Neural crest cell (in vitro differentiated cells): ENCODE measurements around the gene C1QTNF5. TPM values are rescaled to one million over a fixed set of nuclear protein-coding genes. Genes with fewer than 3 reads are reported as not detected.

Source experiments
- DNase-seq: peaks from one replicate; pipeline ENCODE4 v3.0.0; 2021; ENCODE audit warnings: low read depth, mixed read lengths, low spot score
- H3K27ac Mint-ChIP-seq: one replicate; pipeline ENCODE4 v1.8.0; 2021; ENCODE audit warnings: mild to moderate bottlenecking, mixed read lengths; ENCODE audit not compliant: unreplicated experiment
- H3K27me3 Mint-ChIP-seq: 2 replicates; pipeline ENCODE4 v1.8.0; 2021; ENCODE audit warnings: low read depth, mild to moderate bottlenecking, mixed read lengths
- H3K36me3 Mint-ChIP-seq: 2 replicates; pipeline ENCODE4 v1.8.0; 2021; ENCODE audit warnings: low read depth, mild to moderate bottlenecking, mixed read lengths
- H3K4me1 Mint-ChIP-seq: 2 replicates; pipeline ENCODE4 v1.8.0; 2021; ENCODE audit warnings: mixed read lengths
- H3K4me3 Mint-ChIP-seq: one replicate; pipeline ENCODE4 v1.8.0; 2021; ENCODE audit warnings: mild to moderate bottlenecking, mixed read lengths
- H3K9me3 Mint-ChIP-seq: 2 replicates; pipeline ENCODE4 v1.8.0; 2021; ENCODE audit warnings: mixed read lengths
- total RNA-seq: library from RNA; stranded (reverse); gene quantifications from 2 replicates; pipeline ENCODE4 v1.2.1, GENCODE V29; 2021
- TF ChIP-seq, protein P1 (sequence below): fragments of 200-600 bp; sonication (generic); conservative IDR thresholded peaks from 2 replicates; pipeline ENCODE4 v1.5.0; 2021; ENCODE audit warnings: antibody characterized with exemption, mild to moderate bottlenecking

C1QTNF5 gene
- total RNA-seq, 1 donor from 2014 or later: 2.1 TPM

DNA sequence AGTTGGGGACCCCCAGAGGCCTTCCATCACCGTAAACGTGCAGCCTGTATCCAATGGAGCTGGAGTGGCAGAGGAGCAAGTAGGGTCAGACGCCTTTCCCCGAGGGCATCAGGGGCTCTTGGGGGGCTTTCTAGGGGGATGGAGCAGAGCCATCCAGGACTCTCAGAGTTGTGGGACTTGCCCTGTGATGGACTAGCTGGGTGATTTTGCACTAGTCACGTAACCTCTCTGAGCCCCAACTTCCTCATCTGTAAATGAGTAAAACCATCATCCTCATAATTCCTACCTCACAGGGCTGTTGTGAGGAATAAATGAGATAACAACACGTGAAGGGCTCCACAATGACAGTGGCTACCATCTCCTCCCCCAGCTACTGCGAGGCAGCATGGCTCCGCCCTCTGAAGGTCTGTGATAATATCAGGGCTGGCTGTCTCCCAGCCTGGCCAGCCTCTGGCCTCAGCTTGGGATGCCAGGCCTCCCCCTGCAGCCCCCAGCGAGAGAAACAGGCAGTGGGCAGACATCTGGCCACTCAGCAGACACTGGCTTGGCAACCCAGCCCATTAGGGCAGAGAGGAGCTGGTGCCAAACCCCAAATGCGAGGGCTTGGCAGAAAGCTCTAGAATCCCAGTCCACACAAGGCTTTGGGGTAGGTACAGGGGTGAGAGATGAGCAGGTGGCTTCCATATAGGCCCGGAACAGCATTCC is 34.1 kb upstream of the C1QTNF5 start:
- no peaks in the 10 kb centered on the region for H3K36me3 Mint-ChIP-seq
- TF ChIP-seq, protein P1, sequence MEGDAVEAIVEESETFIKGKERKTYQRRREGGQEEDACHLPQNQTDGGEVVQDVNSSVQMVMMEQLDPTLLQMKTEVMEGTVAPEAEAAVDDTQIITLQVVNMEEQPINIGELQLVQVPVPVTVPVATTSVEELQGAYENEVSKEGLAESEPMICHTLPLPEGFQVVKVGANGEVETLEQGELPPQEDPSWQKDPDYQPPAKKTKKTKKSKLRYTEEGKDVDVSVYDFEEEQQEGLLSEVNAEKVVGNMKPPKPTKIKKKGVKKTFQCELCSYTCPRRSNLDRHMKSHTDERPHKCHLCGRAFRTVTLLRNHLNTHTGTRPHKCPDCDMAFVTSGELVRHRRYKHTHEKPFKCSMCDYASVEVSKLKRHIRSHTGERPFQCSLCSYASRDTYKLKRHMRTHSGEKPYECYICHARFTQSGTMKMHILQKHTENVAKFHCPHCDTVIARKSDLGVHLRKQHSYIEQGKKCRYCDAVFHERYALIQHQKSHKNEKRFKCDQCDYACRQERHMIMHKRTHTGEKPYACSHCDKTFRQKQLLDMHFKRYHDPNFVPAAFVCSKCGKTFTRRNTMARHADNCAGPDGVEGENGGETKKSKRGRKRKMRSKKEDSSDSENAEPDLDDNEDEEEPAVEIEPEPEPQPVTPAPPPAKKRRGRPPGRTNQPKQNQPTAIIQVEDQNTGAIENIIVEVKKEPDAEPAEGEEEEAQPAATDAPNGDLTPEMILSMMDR: no peak
- no peak overlapping the region for H3K27ac Mint-ChIP-seq
- H3K27me3 Mint-ChIP-seq: peaks cover 8% of the 10 kb centered on the region
- no peak for DNase-seq
- peaks cover 57% of the 10 kb centered on the region for H3K4me1 Mint-ChIP-seq
- peak overlapping the region; percentile 72 for H3K4me3 Mint-ChIP-seq
- H3K9me3 Mint-ChIP-seq: no peaks in the 10 kb centered on the region

DNA sequence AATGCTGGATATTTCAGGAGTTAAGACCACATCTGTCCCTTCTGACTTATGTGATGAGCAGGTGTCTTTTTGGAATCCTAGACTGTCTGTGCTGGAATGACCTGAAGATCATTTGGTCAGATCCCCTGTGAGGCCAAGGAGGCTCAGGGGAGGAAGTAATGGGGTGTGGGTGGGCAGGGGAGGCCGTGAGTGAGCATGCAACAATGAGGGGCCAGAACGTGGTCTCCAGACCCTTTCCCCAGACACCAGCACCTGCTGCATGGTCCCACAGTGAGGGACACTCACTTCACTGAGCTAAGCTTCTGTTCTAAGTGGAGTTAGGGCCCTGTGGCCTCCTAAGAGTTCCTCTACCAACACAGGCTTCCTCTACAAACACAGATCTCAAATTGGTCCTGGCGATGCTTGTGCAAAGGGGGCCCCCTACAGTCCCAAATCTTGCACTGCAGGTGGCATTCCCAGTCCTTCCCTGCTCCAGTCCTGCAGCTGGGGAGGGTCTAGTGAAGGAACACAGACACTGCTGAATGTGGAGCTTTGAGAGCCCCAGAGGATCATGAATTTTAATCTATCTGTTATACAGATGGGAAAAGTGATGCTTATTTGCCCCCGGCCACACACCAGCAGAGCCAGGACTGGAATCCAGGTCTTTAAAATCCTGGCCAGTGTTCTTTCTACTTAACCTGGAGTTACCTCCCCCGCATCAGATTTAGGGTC is 33.4 kb upstream of the C1QTNF5 start:
- Mint-ChIP-seq H3K4me1 (peaks cover 59% of the 10 kb centered on the region), H3K4me3 (peak overlapping the region; percentile 72), H3K27ac (peak overlapping the region; percentile 35), H3K9me3 (no peaks in the 10 kb centered on the region), H3K27me3 (peaks cover 6% of the 10 kb centered on the region), H3K36me3 (no peaks in the 10 kb centered on the region)
- TF ChIP-seq, protein P1: peak; percentile 85
- DNase-seq: peak; percentile 82

DNA sequence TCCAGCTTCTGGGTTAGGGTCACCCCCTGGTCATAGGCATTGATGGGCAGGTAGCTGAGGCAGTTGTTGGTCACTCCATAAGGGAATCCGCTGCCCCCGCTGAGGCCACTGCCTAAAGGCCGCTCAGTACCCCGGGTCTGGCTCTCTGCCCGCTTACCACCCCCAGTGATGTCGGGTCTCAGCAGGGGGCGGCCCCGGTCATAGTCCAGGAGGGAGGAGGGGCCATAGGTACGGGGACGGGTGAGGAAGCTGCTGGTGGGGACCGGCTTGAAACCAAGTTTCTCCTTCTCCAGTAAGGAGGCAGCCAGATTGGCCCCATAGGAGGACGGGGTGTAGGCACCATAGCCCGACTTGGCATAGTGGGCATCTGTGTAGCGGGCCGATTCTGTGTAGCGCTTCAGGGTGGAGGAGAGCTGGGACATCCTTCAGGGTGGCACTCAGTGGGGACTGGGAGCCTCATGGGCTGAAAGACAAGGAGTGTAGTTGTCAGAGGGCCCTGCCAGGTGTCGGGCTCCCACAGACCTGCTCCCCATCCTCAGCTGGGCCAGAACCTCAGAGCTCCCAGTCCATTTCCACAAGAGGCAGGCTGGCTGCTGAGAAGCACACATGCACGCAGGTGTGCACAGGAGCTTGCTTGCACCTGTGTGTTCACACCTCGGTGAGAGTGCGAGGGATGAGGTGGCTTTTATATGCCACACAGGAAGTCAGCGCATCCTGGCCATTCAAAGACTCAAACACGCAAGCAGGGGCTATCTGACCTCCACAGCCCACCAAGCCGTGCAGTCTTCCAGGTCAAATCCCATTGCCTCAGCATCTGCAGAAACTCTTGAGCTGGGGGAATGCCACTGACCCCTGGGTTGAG is 32.6 kb upstream of the C1QTNF5 start:
- Mint-ChIP-seq H3K27me3 (peaks cover 5% of the 10 kb centered on the region), H3K9me3 (no peaks in the 10 kb centered on the region), H3K27ac (no peak overlapping the region), H3K4me3 (no peak overlapping the region), H3K36me3 (no peaks in the 10 kb centered on the region), H3K4me1 (peaks cover 59% of the 10 kb centered on the region)
- TF ChIP-seq, protein P1: no peak
- DNase-seq: no peak

DNA sequence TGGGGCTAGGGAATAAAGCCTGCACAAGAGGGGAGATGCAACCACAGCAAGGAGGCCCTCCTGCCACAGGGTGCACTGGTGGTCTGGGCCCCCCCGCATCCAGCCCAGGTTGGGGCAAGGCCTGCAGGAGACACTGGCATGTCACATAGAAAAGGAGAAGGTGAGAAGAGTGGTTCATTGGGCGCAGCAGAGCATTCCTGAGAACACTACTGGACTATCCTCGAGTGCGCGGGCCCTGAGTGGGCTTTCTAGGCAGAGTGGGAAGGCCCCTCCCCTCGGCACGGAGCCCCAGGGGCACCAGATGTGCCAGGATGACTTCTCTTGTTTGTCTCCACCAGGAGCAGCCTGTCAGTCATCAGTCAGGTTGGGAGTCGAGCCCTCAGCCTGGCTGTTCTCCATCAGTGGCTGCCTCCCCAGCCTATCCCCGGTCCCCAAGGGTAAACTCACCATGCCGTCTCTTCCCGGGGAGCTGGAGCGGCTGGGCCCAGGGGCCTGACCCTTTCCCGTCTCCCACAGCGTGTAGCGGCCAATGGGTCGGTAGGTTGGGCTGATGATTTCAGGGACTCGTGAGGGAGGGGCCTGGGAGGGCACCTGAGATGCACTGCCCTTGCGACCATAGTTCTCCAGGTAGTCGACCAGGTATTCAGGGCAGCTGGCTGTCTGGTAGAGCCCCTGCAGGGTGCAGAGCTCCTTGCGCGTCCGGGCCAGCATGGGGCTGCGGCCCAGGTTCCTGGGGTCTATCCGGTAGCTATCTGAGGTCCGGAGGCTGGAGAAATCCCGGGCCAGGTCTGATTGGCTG is 31.8 kb upstream of the C1QTNF5 start:
- Mint-ChIP-seq H3K4me1 (peaks cover 60% of the 10 kb centered on the region), H3K27ac (no peak overlapping the region), H3K9me3 (no peaks in the 10 kb centered on the region), H3K36me3 (no peaks in the 10 kb centered on the region), H3K4me3 (peak overlapping the region; percentile 2), H3K27me3 (peaks cover 8% of the 10 kb centered on the region)
- no peak for DNase-seq
- TF ChIP-seq, protein P1: no peak

DNA sequence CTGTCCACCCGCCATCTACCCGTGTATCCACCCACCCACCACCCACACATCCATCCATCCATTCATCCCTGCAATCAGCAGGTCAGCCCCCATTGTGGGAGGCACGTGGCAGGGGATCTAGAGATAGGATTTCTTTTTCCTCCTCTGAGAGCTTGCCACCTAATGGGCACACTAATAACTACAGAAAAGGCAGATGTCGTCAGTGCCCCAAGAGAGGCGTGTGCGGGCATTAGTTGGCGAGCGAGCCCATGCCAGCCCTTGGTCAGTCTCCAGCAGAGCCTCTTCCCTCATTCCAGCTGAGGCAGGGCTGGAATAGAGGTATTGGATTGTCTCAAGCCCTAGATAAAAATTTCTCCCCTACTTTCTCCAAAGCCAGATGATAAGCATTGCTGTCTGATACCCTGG is 31.1 kb upstream of the C1QTNF5 start:
- Mint-ChIP-seq H3K27ac (no peak overlapping the region), H3K36me3 (no peaks in the 10 kb centered on the region), H3K4me3 (peak overlapping the region; percentile 2), H3K4me1 (peaks cover 60% of the 10 kb centered on the region), H3K9me3 (no peaks in the 10 kb centered on the region), H3K27me3 (peaks cover 8% of the 10 kb centered on the region)
- TF ChIP-seq, protein P1: no peak
- DNase-seq: no peak
